GM12878 (cell line): Measurements from ENCODE around the gene CDON.

Experiments used
- NFYB ChIP-seq: IDR thresholded peaks from 2 replicates; pipeline ENCODE4 v1.6.1; 2011; ENCODE audit warnings: low read depth, mild to moderate bottlenecking, low read length, improper control_type of control experiment, moderate library complexity; ENCODE audit not compliant: insufficient read depth
- REST ChIP-seq: IDR thresholded peaks from 2 replicates; pipeline ENCODE4 v1.6.1; 2012; ENCODE audit warnings: mild to moderate bottlenecking, low read depth, low read length
- SUPT20H ChIP-seq: IDR thresholded peaks from 2 replicates; pipeline ENCODE4 v1.6.1; 2011; ENCODE audit warnings: low read depth, mild to moderate bottlenecking, low read length, moderate library complexity, borderline replicate concordance; ENCODE audit not compliant: control insufficient read depth
- YY1 ChIP-seq: IDR thresholded peaks from 2 replicates; pipeline ENCODE4 v1.6.1; 2011; ENCODE audit warnings: low read depth, mild to moderate bottlenecking, low read length
- TF ChIP-seq, protein P1 (sequence below), 3 experiments: IDR thresholded peaks in 2 of 3; conservative IDR thresholded peaks in 1 of 3; 2 replicates each; pipeline ENCODE4 v1.5.1; 2011; ENCODE audit warnings: low read depth in 3 of 3, low read length in 3 of 3, mild to moderate bottlenecking in 3 of 3, control low read depth in 2 of 3, moderate library complexity in 2 of 3, inconsistent platforms in 1 of 3, mixed read lengths in 1 of 3; ENCODE audit not compliant: control insufficient read depth in 2 of 3, insufficient read depth in 1 of 3; ENCODE audit errors: extremely low read depth in 1 of 3
- TF ChIP-seq, protein P2 (sequence below): fragments of 150-350 bp; IDR thresholded peaks from 2 replicates; pipeline ENCODE4 v1.6.1; 2014; ENCODE audit warnings: mild to moderate bottlenecking, low read depth, low read length

GRCh38 chr11:126084608-126084912 is 21.9 kb upstream of the CDON start:
- no peak for TF ChIP-seq YY1
- TF ChIP-seq SUPT20H, result no peak
- no peak for TF ChIP-seq REST
- TF ChIP-seq, protein P1, sequence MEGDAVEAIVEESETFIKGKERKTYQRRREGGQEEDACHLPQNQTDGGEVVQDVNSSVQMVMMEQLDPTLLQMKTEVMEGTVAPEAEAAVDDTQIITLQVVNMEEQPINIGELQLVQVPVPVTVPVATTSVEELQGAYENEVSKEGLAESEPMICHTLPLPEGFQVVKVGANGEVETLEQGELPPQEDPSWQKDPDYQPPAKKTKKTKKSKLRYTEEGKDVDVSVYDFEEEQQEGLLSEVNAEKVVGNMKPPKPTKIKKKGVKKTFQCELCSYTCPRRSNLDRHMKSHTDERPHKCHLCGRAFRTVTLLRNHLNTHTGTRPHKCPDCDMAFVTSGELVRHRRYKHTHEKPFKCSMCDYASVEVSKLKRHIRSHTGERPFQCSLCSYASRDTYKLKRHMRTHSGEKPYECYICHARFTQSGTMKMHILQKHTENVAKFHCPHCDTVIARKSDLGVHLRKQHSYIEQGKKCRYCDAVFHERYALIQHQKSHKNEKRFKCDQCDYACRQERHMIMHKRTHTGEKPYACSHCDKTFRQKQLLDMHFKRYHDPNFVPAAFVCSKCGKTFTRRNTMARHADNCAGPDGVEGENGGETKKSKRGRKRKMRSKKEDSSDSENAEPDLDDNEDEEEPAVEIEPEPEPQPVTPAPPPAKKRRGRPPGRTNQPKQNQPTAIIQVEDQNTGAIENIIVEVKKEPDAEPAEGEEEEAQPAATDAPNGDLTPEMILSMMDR (IDR thresholded peaks at IDR 0.05 in 2 of 3, conservative IDR thresholded peaks at IDR 0.05 in 1 of 3; ENCODE audit: control insufficient read depth in 2 of 3, extremely low read depth in 1 of 3, insufficient read depth in 1 of 3, low read depth in 3 of 3, low read length in 3 of 3), result no peak
- TF ChIP-seq, protein P2, sequence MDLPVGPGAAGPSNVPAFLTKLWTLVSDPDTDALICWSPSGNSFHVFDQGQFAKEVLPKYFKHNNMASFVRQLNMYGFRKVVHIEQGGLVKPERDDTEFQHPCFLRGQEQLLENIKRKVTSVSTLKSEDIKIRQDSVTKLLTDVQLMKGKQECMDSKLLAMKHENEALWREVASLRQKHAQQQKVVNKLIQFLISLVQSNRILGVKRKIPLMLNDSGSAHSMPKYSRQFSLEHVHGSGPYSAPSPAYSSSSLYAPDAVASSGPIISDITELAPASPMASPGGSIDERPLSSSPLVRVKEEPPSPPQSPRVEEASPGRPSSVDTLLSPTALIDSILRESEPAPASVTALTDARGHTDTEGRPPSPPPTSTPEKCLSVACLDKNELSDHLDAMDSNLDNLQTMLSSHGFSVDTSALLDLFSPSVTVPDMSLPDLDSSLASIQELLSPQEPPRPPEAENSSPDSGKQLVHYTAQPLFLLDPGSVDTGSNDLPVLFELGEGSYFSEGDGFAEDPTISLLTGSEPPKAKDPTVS, result no peak
- TF ChIP-seq NFYB, result no peak
